Left kidney (tissue), 2 donors: ENCODE data around the gene TMEM163. TPM values are rescaled to one million over a fixed set of nuclear protein-coding genes. Genes with fewer than 3 reads are reported as not detected.

Experiments
- DNase-seq: peaks from one replicate; pipeline ENCODE4 v3.0.0-alpha.2; 2013
- polyA plus RNA-seq: library from polyadenylated mRNA; unstranded; fragments of 120-200 nt; gene quantifications from one replicate; pipeline ENCODE4 v1.2.1, GENCODE V29; 2013; ENCODE audit not compliant: insufficient read length

TMEM163 gene
- polyA plus RNA-seq, 1 donor: 1.6 TPM

DNA sequence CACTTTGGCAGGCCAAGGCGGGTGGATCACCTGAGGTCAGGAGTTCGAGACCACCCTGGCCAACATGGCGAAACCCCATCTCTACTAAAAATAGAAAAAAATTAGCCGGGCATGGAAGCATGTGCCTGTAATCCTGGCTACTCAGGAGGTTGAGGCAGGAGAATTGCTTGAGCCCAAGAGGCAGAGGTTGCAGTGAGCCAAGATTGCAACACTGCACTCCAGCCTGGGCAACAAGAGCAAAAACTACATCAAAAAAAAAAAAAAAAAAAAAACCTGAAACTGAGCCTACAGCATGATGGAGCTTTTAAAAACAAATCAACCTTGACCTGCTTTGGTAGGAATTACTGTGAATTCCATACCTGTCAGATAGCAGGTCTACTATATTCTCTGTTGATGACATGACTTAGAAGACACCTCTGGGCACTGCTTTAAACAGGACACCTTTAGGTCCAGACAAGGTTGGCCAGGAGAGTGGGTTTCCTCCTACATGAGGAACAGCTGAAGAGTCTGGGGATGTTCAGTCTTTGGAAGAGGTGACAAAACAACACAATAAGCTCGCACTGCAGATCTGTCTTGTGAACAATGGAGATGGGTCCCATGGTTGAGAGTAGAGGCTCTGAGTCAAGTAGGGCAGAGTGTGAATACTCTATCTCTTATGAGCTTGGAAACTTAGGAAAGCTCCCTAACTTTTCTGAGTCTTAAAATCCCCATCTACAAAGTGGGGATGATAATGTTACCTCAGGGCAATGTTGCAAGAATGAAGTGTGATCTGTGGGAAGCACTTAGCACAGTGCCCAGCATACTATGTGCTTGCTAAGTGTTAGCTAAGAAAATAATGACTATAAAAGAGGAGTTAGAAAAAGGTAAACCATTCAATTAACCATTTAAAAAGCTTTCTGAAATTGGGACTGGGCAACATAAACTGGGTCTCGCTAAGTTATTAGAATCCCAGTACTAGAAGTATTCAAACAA lies 25.2 kb downstream of the TMEM163 start:
- no peak for DNase-seq

DNA sequence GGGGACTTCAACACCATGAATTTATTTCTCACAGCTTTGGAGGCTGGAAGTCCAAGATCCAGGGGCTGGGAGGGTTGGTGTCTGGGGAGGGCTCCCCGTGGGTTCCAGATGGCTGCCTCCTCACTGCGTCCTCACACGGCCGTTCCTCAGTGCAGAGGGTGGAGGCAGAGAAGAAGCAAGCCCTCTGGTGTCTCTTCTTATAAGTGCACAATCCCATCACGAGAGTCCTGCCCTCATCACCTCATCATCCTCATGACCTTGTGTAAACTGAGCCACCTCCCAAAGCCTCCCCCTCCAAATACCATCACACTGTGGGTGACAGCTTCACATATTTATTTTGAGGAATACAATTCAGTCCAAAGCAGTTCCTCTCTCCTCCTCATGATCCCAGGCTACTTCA lies 26.3 kb downstream of the TMEM163 start:
- no peak for DNase-seq

DNA sequence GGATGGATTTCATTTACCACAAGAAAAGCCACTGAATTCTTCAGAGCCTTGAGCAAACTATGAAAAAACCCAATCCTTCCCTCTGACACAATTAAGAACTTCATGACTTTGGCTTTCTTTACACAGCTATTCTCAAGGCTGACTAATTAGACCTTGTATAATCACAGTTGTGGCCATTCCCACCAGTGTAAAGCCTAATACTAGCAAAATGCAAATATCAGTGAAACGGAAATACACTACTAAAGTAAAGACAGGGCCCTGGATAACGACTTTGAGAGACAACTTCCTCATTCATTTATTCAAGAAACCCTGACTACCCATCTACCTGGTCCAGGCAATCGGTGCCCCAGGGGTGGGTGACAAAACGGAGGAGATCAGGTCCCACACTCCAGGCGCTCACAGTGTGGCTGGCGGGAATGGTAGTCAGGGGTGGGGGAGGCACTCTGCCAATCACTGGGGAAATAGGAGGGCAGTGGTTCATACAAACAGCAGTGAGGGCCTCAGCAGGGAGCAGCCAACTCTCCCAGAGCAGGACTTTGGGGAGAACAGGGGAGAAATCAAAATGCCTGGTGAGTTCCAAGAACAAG lies 28.1 kb downstream of the TMEM163 start:
- no peak for DNase-seq

DNA sequence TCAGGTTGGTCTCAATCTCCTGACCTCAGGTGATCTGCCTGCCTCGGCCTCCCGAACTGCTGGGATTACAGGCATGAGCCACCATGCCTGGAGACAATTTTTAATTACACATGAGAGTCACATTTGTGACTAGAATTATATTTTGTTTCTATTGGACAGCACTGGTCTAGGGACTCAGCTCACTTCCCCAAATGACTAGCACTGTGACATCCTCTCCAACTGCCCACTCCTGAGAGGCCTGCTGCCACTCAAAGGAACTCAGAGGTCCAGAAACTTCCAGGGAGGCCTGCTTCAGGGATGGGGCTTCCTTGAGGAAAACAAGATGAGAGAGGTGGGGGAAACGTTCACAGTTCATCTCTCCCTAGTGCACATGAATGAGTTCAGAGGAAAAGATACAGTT lies 29.5 kb downstream of the TMEM163 start:
- DNase-seq: no peak

DNA sequence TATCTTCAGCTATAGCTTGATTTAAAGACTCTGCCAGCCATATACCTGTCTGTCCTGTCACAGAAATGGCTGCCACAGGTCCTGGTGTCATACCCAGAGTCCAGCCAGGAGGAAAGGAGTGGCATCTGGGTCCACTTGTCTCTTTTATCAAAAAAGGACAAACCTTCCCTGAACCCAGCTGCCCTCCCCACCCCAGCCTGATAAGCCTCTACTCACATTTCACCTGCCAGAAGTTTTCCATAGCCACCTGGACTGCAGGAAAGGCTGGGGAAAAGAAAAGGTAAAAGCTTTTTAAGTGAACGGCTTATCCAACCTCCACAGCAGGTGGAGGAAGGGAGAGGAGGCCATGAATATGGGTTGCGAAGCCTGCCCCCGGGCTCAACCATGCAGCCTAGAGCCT lies 32.8 kb downstream of the TMEM163 start:
- DNase-seq: no peak

DNA sequence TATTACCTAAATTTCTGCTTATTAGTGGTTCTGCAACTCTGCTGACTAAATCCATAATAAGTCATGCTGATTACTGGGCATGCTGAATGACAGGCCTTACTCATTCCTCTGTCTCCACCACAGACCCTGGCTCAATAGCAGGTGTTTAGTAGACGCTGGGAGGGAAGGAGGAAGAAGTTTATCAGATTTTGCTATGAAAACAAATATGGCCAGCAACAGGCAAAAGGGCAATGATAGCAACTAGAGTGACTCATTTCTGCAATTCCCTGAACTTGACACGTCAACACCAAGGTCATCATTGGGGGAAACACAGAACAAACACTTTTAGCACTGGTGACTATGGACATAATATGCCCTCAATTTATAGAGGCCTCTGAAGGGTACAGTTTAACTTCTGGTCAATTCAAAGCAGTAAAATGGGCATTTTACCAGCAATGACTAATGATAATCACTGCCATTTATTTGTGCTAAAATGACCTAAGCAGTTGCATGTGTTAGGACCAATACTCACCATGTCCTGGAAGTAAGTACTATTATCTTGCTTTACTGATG lies 35.2 kb downstream of the TMEM163 start:
- DNase-seq: no peak

DNA sequence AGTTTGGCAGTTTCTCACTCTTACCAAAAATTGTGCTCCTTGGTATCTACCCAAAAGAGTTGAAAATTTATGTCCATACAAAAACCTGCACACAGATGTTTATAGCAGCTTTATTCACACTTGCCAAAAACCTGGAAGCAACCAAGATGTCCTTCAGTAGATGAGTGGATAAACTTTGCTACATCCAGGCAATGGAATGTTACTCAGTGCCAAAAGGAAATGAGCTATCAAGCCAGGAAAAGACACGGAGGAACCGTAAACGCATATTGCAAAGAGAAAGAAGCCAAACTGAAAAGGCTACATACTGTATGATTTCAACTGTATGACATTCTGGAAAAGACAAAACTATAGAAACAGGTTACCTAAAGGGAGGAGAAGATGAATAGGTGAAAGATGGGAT lies 36.1 kb downstream of the TMEM163 start:
- DNase-seq: no peak

DNA sequence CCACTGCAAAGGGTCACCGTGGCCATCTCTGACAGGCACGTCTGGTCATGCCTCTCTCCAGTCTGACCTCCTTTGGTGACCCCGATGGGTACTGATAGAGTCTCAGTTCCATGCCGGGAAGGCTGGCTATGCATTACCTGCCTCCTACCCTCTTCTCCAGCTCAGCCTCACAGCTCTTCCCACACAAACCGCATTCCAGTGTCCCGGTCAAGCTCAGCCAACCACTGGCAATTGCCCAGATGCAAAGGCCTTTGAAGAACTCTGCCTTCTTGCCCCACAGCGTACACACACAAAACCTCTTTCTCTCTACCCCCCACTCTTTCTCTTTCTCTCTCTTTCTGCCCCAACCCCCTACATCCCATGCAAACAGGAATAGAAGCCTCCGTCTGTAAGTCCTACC lies 37.6 kb downstream of the TMEM163 start:
- DNase-seq: no peak

DNA sequence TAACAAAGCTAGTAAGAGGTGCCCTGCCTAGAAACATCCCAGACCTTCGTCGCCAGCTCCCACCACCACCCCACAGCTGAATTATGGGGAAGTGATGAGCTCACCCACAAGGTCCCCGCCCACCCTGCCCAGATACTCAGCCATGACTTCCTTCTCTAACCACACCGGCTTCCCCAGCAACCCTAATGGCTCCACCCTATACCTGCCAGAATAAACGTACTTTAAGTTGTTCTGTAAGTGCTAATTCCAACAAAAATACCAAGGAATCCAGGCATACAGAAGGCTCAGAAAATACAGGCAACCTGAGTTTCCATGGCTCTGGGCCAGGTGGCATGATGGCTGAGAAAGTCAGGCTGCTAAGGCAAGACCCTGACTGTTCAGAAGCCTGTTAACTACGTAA lies 39.1 kb downstream of the TMEM163 start:
- DNase-seq: no peak

DNA sequence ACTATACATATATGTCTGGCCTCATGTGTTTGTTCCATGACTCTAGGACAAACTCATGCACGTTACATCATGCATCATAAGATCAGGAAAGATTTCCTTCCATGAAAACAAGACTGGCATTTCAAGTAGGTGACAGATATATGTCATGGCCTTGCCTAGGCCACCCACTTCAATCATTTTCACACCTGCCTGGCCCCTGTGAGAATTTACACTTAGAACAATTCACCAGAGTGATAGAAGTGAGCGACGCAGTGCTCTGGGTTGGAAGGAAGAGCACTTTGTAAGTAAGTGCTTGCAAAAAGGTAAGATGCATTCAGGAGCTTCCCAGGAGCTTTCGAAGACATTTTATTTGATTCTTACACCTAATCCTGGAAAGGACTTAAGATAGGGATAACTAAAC lies 39.5 kb downstream of the TMEM163 start:
- DNase-seq: no peak

DNA sequence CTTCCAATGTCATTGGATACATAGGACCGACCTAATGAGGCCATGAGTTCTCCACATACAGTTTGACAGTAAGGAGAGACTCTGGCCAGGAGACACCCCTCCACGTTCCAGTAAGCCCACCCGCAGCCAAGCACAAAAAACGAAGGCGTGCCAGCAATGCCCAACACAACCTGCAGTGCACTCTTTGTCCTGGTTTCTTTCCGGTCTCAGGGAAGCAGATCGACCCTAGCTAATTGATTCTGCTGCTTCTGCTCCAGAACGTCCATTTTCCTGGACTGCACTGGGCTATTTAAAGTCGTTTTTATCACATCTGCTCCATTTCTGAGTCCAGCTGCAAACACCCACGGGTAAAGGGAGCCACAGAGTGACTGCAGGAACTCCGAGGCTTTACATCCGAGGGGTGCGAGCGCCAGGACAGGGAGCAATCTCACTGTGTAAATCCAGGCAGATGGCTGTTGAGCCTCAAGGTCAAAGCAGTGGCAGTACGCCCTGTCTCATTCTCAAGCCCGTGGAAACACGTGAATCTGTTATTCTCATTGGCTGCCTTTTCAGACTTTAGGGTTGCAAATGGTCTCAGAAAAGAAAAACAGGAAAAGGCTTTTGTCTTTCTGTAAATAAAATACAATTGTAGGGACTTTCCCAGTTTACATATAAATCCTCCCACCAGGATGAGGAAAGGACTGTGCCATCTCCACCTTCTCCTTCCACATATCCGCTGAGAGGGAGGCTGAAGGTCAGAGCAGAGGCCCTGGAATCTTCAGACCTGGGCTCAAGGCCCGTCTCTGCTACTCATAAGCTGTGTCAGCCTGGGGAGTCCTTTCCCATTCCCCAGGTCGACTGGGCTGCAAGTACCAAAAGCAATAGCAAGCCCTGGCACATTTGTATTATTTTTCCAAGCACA lies 40.7 kb downstream of the TMEM163 start:
- DNase-seq: no peak

DNA sequence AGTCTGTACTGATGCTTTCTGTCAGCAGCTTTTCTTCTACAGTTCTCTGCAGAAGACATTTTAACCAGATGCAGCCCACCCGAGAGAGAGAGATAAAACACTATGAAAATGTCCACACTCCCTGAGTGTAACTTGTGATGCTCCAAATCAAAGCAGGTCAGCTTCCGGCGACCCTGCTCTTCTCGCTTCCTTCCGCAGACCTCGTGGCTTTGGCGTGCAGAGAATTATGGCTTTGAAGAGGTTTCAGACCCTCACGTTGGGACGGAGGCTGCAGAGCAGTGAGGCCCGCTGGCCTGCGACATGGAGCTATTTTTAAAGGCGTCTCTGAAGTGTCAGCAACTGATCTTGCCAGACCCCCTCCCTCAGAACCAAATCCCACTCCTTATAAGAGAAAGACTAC lies 41.8 kb downstream of the TMEM163 start:
- no peak for DNase-seq

DNA sequence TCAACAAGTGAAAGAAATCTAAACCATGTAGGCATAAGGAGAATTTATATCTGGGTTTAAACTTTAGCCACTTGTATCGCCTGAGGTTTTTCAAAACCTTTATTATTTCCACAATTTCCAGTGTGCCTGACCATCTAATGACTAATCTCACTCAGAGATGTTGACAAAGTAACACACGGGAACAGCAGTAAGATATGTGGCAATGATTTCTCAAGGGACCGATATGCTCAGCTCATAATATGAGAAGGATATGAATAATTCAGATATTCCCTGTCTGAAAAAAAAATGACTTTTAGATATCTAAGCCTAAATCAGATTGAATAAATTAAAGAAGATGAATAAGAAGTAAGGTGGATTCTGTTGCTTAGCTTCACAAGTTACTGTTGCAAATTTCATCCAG lies 43.5 kb downstream of the TMEM163 start:
- DNase-seq: no peak

DNA sequence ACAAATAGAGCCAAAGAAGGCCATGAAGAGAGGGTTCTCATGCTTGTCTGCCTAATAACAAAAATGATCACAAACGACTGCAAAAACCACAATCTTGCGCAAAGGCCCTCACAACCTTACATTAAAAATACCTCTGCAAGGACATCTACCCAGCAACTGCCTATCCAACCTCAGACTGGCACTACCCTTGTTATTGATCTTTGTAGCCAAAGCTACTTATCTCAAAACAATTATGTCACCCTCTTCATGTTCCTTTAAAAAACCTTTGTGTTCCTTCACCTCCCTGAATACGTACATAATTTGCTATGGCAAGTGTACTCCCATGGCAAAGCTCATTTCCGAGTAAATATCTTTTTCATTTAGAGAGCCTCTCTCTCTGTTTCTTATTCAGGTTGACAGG lies 44.1 kb downstream of the TMEM163 start:
- DNase-seq: no peak

DNA sequence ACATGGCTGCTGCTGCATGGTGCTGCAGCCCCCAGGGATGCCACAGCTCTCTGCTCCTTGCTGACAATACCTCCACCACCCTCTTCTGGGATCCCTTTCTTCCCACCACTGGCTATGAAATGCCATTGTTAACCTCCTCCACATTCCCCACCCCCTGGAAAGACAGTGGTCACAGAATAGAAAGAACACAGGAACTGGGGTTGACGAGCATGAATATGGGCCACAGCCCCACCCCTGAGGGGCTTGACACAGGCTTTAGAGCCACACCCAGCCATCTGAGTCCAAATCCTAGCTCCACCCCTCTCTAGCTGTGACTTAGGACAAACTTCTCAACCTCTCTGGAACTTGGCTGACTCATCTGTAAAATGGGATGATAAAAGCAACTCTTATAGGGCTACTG lies 47.3 kb downstream of the TMEM163 start:
- no peak for DNase-seq

DNA sequence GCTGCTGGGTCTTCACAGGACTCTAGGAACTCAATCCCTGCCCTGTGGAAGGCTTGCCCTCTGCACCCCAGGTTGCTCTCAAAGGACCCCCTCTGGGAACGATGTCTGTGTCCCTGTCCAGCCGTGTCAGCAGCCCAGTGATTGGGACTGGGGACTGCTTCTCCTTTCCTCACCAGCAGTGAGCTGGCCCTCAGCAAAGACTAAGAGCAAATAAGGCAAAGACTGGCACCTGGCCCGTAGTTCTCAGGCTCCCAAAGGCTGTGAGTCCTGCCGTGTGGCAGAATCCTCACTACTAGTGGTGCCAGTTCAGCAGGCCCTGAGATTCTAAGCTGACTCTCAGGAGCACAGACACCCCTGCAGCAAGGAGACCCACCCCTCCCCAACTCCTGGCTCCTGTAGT lies 47.8 kb downstream of the TMEM163 start:
- no peak for DNase-seq

DNA sequence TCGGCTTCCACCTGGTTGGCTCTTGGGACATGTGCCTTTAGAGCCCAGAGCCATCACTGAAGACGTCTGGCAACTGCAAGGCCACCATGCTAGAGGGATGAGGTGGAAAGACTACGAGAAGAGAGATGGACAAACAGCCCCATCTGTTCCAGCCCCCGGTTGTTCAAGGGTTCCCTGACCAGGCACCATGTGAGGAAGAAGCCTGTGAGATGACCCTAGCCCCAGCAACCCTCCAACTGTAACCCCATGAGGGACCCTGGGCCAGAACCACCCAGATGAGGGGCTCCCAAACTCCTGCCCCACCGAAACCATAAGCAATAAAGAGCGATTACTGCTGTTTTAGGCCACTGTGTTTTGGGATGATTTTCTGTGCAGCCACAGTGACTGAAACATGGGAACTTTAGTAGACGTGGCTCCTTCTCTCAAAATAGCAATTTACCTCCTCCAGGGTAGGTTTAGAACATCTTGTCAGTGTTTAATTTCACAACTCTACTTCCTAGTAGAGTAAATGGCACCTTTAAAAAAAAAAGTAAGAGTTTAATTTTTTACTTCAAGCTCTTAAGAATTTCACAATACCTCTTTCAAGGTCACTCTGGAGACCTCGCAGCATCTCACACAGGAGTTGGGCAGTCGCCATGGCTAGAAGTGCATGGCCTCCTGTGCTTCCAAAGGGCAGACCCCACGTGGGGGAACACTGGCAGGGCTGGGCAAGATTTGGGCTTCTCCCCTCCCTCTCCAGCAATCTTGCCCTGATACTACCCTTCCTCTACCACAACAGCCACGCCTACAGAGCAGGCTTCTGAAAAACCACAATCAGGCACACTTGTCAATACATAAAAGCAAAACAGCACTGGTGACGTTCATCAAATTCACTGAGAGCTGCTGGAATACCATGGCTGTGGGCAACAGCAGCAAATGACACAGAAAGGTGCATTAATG lies 48.8 kb downstream of the TMEM163 start:
- no peak for DNase-seq

DNA sequence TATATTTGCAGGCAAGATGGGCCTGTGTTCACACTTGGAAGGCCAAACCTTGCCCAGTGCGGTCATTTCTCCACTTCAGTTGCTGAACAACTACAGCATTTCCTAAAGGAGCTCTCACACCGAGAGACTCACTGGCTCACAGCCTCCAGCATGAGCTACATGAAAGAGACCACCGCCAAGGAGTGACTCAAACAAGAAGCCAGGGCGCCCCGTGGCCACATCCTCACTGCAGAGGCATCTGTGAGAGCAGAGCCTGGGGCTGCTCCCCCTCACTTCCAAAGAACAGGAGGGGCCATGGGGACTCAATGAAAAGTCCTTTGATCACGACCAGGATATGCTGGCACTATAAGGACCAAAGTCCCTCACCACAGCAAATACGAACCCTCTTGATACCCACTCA lies 50.0 kb downstream of the TMEM163 start:
- DNase-seq: no peak

DNA sequence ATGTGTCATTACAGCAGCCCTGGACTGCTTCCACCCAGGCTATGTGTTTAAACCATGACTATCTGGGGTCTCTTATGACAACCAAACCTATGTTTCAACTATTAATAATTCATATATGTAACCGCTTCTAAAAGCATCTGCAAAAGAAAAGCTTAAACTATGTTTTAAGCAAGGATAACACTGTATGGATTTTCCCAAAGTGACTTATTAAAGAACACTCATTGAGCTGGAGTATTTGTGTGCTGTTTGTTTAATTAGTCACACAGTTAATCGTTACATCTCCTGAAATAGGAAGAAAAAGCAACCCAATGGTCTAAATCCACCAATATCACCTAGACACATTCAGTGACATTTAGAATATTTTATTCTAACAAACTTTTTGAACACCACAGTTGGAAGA lies 51.3 kb downstream of the TMEM163 start:
- no peak for DNase-seq

DNA sequence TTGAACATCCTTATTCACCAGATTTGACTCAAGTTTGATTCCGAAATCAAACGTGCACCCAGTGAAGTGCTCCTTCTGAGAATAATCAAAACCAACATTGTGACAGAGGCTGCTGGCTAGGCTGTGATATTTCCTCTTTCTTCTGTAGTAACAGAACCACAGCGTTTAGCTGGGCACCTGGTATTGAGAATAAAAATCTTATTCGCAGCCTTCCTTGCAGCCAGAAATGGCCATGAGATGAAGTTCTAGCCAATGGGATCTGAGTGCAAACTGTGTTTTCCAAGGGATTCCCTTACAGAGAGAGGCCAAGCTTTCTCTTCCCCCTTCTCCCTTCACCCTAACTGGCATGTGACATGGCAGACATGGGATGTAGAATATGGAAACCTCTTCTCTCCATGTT lies 51.7 kb downstream of the TMEM163 start:
- DNase-seq: no peak
